22Rv1 (cell line): ENCODE data around the gene SMIM14.
A peak's percentile ranks its signal among the peaks of the same experiment; 100 is the strongest.

Experiments
- H3K27ac ChIP-seq: fragments of 450-650 bp; 2 replicates; pipeline ENCODE4 v1.5.1; 2017
- ZFX ChIP-seq: fragments of 450-650 bp; IDR thresholded peaks from 2 replicates; pipeline ENCODE4 v1.6.1; 2017; ENCODE audit warnings: antibody characterized with exemption, borderline replicate concordance
- TF ChIP-seq, protein P1 (sequence below): fragments of 450-650 bp; IDR thresholded peaks from 2 replicates; pipeline ENCODE4 v1.5.1; 2017; ENCODE audit warnings: mild to moderate bottlenecking

Gene SMIM14

DNA sequence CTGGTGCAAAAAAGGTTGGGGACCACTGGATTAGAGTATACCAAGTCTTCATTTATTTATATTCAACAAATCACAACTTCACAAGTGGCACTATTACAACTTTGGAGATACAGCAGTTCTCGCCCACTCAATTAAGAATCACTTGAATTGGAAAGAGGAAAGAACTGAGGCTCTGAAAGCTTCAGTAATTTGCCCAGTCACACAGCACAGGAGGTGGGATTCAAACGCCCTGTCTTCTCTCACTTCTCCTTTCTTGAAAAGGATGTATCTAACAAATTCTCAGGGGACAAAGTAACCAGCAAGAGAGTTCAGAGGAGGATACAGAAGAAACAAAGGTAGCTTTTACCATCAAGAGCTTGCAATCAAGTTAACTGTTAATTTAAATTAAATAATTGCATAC, 12.4 kb downstream of the SMIM14 start:
- TF ChIP-seq ZFX: no peak
- TF ChIP-seq, protein P1, sequence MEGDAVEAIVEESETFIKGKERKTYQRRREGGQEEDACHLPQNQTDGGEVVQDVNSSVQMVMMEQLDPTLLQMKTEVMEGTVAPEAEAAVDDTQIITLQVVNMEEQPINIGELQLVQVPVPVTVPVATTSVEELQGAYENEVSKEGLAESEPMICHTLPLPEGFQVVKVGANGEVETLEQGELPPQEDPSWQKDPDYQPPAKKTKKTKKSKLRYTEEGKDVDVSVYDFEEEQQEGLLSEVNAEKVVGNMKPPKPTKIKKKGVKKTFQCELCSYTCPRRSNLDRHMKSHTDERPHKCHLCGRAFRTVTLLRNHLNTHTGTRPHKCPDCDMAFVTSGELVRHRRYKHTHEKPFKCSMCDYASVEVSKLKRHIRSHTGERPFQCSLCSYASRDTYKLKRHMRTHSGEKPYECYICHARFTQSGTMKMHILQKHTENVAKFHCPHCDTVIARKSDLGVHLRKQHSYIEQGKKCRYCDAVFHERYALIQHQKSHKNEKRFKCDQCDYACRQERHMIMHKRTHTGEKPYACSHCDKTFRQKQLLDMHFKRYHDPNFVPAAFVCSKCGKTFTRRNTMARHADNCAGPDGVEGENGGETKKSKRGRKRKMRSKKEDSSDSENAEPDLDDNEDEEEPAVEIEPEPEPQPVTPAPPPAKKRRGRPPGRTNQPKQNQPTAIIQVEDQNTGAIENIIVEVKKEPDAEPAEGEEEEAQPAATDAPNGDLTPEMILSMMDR: no peak
- no peak overlapping the region for H3K27ac ChIP-seq

DNA sequence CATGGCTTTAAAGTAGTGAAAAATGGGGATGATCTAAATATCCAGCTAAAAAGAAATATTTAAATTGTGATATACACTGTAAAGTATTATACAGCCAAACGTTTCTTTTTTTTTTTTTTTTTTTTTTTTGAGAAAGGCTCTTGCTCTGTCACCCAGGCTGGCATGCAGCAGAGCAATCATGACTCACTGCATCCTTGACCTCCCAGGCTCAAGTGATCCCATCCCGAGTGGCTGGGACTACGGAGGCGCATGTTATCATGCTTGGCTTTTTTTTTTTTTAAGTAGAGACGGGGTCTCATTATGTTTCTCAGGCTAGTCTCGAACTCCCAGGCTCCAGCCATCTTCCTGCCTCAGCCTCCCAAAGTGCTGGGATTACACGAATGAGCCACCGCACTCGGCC, 17.1 kb downstream of the SMIM14 start:
- TF ChIP-seq, protein P1: no peak
- no peak for TF ChIP-seq ZFX
- H3K27ac ChIP-seq: peak overlapping the region; percentile 54

DNA sequence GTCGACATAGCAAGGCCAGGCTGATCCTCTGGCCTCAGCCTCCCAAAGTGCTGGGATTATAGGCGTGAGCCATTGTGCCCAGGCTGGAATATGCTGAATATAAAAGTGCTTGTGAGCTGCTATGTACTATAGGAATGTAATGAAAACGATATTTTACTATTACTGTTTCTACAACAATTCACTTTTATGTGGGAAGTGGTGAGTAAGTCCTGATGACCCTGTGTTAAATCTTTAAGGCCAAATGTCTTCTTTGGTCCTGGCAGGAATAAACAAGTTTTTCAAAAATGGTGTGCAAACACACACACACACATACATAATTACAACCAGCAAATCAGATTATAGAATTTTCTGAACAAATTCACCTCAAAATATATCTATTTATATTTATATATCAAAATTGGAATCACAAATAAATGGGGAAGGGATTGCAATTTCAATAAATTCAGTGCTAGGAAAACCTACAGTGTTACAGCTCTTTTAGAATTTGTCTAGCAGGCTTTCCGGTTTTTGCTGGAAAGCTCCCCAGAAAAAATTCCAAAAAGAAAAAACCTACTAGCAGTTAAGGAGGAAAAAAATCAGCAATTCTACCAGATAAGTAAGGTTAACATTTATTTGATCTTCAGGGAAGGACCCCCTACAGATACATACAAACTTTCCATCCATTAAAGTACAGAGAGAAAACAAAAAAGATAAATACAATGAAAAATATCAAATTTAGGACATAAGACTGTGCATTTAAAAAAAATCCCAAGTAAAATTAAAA, 17.9 kb downstream of the SMIM14 start:
- peak overlapping the region; percentile 54 for H3K27ac ChIP-seq
- TF ChIP-seq, protein P1: no peak
- TF ChIP-seq ZFX: no peak

DNA sequence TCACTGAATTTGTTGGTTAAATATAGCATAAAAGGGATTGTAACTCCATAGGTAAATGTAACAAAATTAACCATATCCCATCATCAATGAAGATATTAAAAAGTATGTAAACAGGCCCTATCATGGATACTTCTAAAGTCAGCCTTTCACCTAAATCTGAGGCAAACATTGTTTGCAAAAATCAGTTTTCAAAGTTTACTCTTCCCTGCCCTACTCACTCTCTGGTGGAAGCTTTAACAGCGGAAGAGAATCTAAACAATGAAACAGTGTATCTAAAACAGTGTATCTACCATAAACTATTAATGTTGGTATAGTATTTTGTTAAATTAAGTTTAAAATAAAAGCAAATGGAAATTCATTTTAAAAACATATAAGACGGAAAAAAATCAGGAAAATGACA, 21.1 kb downstream of the SMIM14 start:
- H3K27ac ChIP-seq: peak overlapping the region; percentile 36
- TF ChIP-seq, protein P1: no peak
- no peak for TF ChIP-seq ZFX

DNA sequence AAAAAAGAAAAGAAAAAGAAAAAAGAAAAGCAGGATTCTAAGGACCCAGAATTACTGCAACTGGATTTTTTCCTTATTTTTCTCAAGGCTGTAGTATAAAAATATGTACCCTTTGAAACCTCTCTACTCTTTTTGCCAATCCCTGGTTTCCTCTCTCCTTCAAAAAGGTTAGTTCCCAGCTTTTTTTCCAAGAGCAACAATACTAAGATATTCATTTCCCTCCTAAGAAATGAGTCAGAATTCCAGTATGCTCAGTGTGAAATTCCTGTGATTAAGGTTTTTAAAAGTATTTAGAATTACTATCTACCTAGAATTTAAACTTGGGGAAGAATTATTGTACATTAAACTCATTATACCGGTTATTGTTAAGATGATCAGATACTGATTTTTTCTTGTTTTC, 22.0 kb downstream of the SMIM14 start:
- TF ChIP-seq ZFX: no peak
- TF ChIP-seq, protein P1: no peak
- peak overlapping the region; percentile 36 for H3K27ac ChIP-seq

DNA sequence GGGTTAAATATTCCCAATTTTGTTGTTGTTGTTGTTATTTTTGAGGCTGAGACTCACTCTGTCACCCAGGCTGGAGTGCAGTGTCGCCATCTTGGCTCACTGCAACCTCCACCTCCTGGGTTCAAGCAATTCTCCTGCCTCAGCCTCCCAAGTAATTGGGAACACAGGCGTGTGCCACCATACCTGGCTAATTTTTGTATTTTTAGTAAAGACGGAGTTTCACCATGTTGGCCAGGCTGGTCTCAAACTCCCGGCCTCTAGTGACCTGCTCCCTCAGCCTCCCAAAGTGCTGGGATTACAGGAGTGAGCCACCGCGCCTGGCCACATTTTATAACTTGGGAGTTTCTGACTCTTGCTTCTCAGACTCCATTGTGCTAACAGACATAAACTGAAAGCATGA, 22.6 kb downstream of the SMIM14 start:
- H3K27ac ChIP-seq: peak overlapping the region; percentile 36

DNA sequence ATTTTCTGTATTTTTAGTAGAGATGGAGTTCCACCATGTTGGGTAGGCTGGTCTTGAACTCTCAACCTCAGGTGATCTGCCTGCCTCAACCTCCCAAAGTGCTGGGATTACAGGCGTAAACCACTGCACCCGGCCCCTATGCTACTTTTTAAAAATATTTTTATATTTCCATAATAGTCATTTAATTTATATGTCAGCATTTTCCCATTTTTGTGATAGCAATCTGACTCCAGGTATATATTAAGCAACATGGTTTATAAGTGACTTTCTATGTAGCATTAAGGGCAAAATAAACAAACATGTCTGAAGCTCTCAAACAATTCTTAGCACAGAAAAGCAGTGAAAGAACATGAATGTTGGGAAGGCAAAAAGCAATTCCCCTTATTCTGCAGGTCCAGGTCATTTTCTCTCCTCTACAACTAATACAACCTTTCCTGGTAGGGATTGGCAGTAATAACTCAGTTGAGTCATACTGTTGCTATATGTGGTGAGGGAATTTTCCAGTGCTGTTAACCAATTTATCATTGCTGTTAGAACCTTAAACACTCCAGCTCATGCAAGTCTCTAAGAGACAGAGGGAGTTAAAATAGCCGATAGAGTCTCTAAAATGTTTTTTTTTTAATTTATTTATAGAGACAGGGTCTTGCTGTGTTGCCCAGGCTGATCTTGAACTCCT, 24.0 kb downstream of the SMIM14 start:
- TF ChIP-seq, protein P1: no peak
- TF ChIP-seq ZFX: no peak
- peak overlapping the region; percentile 77 for H3K27ac ChIP-seq
